Heart left ventricle (tissue), 16 donors: ENCODE data around the gene PRELID3B. TPM values are rescaled to one million over a fixed set of nuclear protein-coding genes. Genes with fewer than 3 reads are reported as not detected.

Experiments used
- ATAC-seq, 4 donors: fragments of 200-7000 bp; cut with Tn5 transposase; one replicate each; pipeline ENCODE4 v1.9.1; 2020 to 2022; ENCODE audit warnings: moderate library complexity in 4 of 4, mild to moderate bottlenecking in 3 of 4, moderate number of reproducible peaks in 1 of 4
- DNase-seq, 5 donors: peaks; one replicate each; pipeline ENCODE4 v3.0.0-alpha.2; 2020
- H3K27ac ChIP-seq, 12 donors: fragments of 200-600 bp; sonication (generic) in 4 of 12; one replicate each; pipeline versions ENCODE4 v1.5.0 to v1.8.0; 2016 to 2022; ENCODE audit warnings: mild to moderate bottlenecking in 2 of 12
- H3K27me3 ChIP-seq, 9 donors: fragments of 200-600 bp; sonication (generic) in 2 of 9; one replicate each; pipeline versions ENCODE4 v1.5.1 to v1.8.0; 2016 to 2022; ENCODE audit warnings: mild to moderate bottlenecking in 3 of 9
- H3K36me3 ChIP-seq, 9 donors: fragments of 200-600 bp; sonication (generic) in 2 of 9; one replicate each; pipeline versions ENCODE4 v1.5.0 to v1.8.0; 2018 to 2022; ENCODE audit warnings: mild to moderate bottlenecking in 2 of 9
- H3K4me1 ChIP-seq, 12 donors: fragments of 200-600 bp; sonication (generic) in 4 of 12; one replicate each; pipeline versions ENCODE4 v1.5.0 to v1.8.0; 2016 to 2022; ENCODE audit warnings: mild to moderate bottlenecking in 3 of 12
- H3K4me3 ChIP-seq, 12 donors: fragments of 200-600 bp; sonication (generic) in 4 of 12; one replicate each; pipeline versions ENCODE4 v1.5.0 to v1.8.0; 2017 to 2022; ENCODE audit warnings: mild to moderate bottlenecking in 9 of 12, moderate library complexity in 4 of 12
- H3K9me3 ChIP-seq, 12 donors: fragments of 200-600 bp; sonication (generic) in 4 of 12; one replicate each; pipeline versions ENCODE4 v1.5.0 to v1.8.0; 2016 to 2022; ENCODE audit warnings: mild to moderate bottlenecking in 1 of 12
- CTCF ChIP-seq, 12 donors: fragments of 200-600 bp; sonication (generic) in 4 of 12; IDR thresholded peaks; one replicate each; pipeline versions ENCODE4 v1.5.0 to v1.8.0; 2018 to 2022; ENCODE audit warnings: antibody characterized with exemption in 12 of 12, mild to moderate bottlenecking in 5 of 12
- POLR2A ChIP-seq, 2 donors: fragments of 450-650 bp; IDR thresholded peaks; one replicate each; pipeline ENCODE4 v1.6.1; 2017; ENCODE audit warnings: antibody characterized with exemption in 2 of 2, mild to moderate bottlenecking in 2 of 2, moderate library complexity in 2 of 2
- WGBS, 4 donors: extraction: QIAGEN DNeasy Blood & Tissue Kit in 2 of 4; methylation state at CpG; one replicate each; pipeline versions ENCODE4 v1.1.5 to v1.1.7; 2013 to 2018; 5-methylcytosine and 5-hydroxymethylcytosine counted together
- intact Hi-C, 10 donors: fragments of 100-400 bp; cut with DNase I; formaldehyde crosslinking; loops; one replicate each; pipeline versions ENCODE4 v1.11.1 to v1.14.2; 2022
- polyA plus RNA-seq, 2 donors: library from polyadenylated mRNA; stranded (reverse); fragments of 200-250 nt; gene quantifications; one replicate each; pipeline ENCODE4 v1.2.3, GENCODE V29; 2013
- total RNA-seq, 9 donors: library from RNA; depleted of rRNA in 2 of 9; stranded (reverse); fragments of >200 nt in 2 of 9; fragmentation: NEBNext Ultra II Directional in 3 of 9; extraction: Animal tissue kit (Norgen Biotek cat#: 25700) in 3 of 9; gene quantifications; one replicate each; pipeline versions ENCODE4 v1.1.0 to v1.2.4, GENCODE V29; 2016 to 2023
- donor health status: ischemic (EF 13 %, LVEDD 7.1; RV severe dilation, severe dysfunction).
- donor health status: healthy with polysubstance abuse.
- donor health status: DM: no; HTN: yes; CAD: no.
- donor health status: DM: no; HTN: no; CAD: no.
- donor health status: ischemic (EF 25% LVEDD 6.9; RV normal size, moderate dysfunction).
- donor health status: ischemic (EF 25% LVEDD 5.7; RV mildly dilated, moderate dysfunction).
- donor health status: healthy.
- donor health status: DM: yes; HTN: yes; CAD: no.
- donor health status: ischemic (EF 35%, LVEDD 5.7; RV mildly dilated, moderate dysfunction).
- donor health status: nonischemic (EF 11% LVEDD 7.7; RV severe dilation, severe dysfunction).
- donor health status: DM: yes; HTN: yes; CAD: no.
- donor health status: PGD.
- donor health status: ischemic (EF 29% LVEDD 5.4; RV normal size, mild dysfunction).
- donor health status: nonischemic (EF 23%, LVEDD 6.1; RV moderate dilation, normal function).

Gene PRELID3B
- total and polyA plus RNA-seq, 11 donors, result 14.1 to 51.0 (median 43.2) TPM

GRCh38 chr20:59023616-59024015 is 19.0 kb downstream of the PRELID3B start:
- WGBS, 4 donors, result 92 to 97% (median 94%) methylated on average over 9 to 13 of the region's 13 CpGs
- intact Hi-C loops, result no loop called here
- Histone ChIP-seq H3K9me3 (no peaks in the 10 kb centered on the region), H3K4me3 (no peak overlapping the region), H3K27me3 (no peaks in the 10 kb centered on the region), H3K4me1 (peaks cover 0 to 25% (median 13%) of the 10 kb centered on the region in 12 donors), H3K36me3 (peaks cover 0 to 74% (median 63%) of the 10 kb centered on the region in 9 donors), H3K27ac (no peak overlapping the region)
- TF ChIP-seq CTCF (IDR thresholded peaks at IDR 0.05), result no peak
- no peak for TF ChIP-seq POLR2A (IDR thresholded peaks at IDR 0.05)
- ATAC-seq (peak in 1 of 4 donors; percentile 8), DNase-seq (no peak)

GRCh38 chr20:59022754-59023153 is 19.8 kb downstream of the PRELID3B start:
- H3K9me3 ChIP-seq, result no peaks in the 10 kb centered on the region
- H3K27me3 ChIP-seq, result no peaks in the 10 kb centered on the region
- H3K27ac ChIP-seq, result no peak overlapping the region
- intact Hi-C loops, result no loop called here
- DNase-seq (no peak), ATAC-seq (no peak)
- H3K4me3 ChIP-seq, result no peak overlapping the region
- H3K4me1 ChIP-seq, result peaks cover 0 to 18% (median 6%) of the 10 kb centered on the region in 12 donors
- peaks cover 0 to 66% (median 54%) of the 10 kb centered on the region in 9 donors for H3K36me3 ChIP-seq
- TF ChIP-seq CTCF (IDR thresholded peaks at IDR 0.05), result no peak
- no peak for TF ChIP-seq POLR2A (IDR thresholded peaks at IDR 0.05)
- WGBS, 4 donors, result 93 to 95% (median 95%) methylated on average over 15 of the region's 15 CpGs

- Histone ChIP-seq H3K27ac (no peak overlapping the region), H3K4me1 (peaks cover 0 to 25% (median 12%) of the 10 kb centered on the region in 12 donors), H3K4me3 (no peak overlapping the region), H3K36me3 (peaks cover 0 to 49% (median 37%) of the 10 kb centered on the region in 9 donors), H3K9me3 (no peaks in the 10 kb centered on the region), H3K27me3 (no peaks in the 10 kb centered on the region)
- TF ChIP-seq CTCF (IDR thresholded peaks at IDR 0.05), result no peak
- no peak for TF ChIP-seq POLR2A (IDR thresholded peaks at IDR 0.05)
- intact Hi-C loops, result no loop called here
- no peak for ATAC-seq
- DNase-seq, result no peak
- WGBS, 4 donors, result 65 to 69% (median 67%) methylated on average over 5 of the region's 5 CpGs
Measured at GRCh38 chr20:59020938-59021551, 21.5 kb downstream of the PRELID3B start.

GRCh38 chr20:59019217-59019616 is 23.4 kb downstream of the PRELID3B start, which contains the start of gene TUBB1:
Gene TUBB1, plus strand, starts transcription at chr20:59019429. Its CDS starts 94 bp downstream, at chr20:59019523.
- Histone ChIP-seq H3K4me1 (peaks cover 0 to 36% (median 14%) of the 10 kb centered on the region in 12 donors), H3K27me3 (no peaks in the 10 kb centered on the region), H3K36me3 (peaks cover 0 to 30% (median 19%) of the 10 kb centered on the region in 9 donors), H3K27ac (no peak within 1 kb of the TSS), H3K4me3 (no peak within 1 kb of the TSS), H3K9me3 (no peaks in the 10 kb centered on the region)
- DNase-seq (no peak), ATAC-seq (no peak)
- WGBS, 4 donors, result 96 to 98% (median 97%) methylated on average over 5 of the region's 5 CpGs
- no peak for TF ChIP-seq POLR2A (IDR thresholded peaks at IDR 0.05)
- no peak for TF ChIP-seq CTCF (IDR thresholded peaks at IDR 0.05)
- intact Hi-C loops, result no loop called here
